SK-N-SH (cell line): ENCODE measurements around the gene PIGZ. TPM values are rescaled to one million over a fixed set of nuclear protein-coding genes. Genes with fewer than 3 reads are reported as not detected.

Source experiments
- CTCF ChIA-PET: fragments of 300-600, 350-600 bp; formaldehyde crosslinking; extraction: SDS; loops from one replicate; lab custom pipeline; 2021; lab: Yijun Ruan, JAX
- POLR2A ChIA-PET: fragments of 350-600 bp; sonication (Branson Sonifier 250); formaldehyde crosslinking; extraction: SDS; loops from one replicate; lab custom pipeline; 2020; ENCODE audit warnings: antibody characterized with exemption, inconsistent platforms; lab: Yijun Ruan, JAX
- DNase-seq: peaks from one replicate; pipeline ENCODE4 v3.0.0; 2012
- H2AFZ ChIP-seq: fragments of 200-600 bp; sonication (generic); 2 replicates; pipeline ENCODE4 v1.8.1; 2016; ENCODE audit warnings: antibody characterized with exemption, mild to moderate bottlenecking, low read depth
- H3F3A ChIP-seq: fragments of 200-600 bp; sonication (generic); replicated peaks from 2 replicates; pipeline ENCODE3; 2016; ENCODE audit warnings: antibody characterized with exemption, mild to moderate bottlenecking; ENCODE audit not compliant: insufficient read depth
- H3K27ac ChIP-seq, 2 experiments: fragments of 200-500 bp in 1 of 2; fragments of 200-600 bp in 1 of 2; sonication (Bioruptor generic) in 1 of 2; sonication (generic), shearing (Covaris generic) in 1 of 2; 2 replicates each; pipeline versions ENCODE4 v1.5.1 to v1.6.1; 2014 to 2016; ENCODE audit warnings: low read depth in 2 of 2, inconsistent platforms in 1 of 2, low read length in 1 of 2, mild to moderate bottlenecking in 1 of 2, mixed read lengths in 1 of 2
- H3K27me3 ChIP-seq: fragments of 200-600 bp; sonication (generic), shearing (Covaris generic); 2 replicates; pipeline ENCODE4 v1.6.1; 2016; ENCODE audit warnings: mixed run types; ENCODE audit not compliant: insufficient read depth
- H3K36me3 ChIP-seq, 2 experiments: fragments of 200-500 bp in 1 of 2; fragments of 200-600 bp in 1 of 2; sonication (Bioruptor generic) in 1 of 2; sonication (generic) in 1 of 2; replicated peaks in 1 of 2; 2 replicates each; pipeline versions ENCODE3 to v1.5.1; 2014 to 2016; ENCODE audit warnings: low read length in 1 of 2, mild to moderate bottlenecking in 1 of 2; ENCODE audit not compliant: insufficient read depth in 2 of 2, control insufficient read depth in 1 of 2
- H3K4me1 ChIP-seq, 2 experiments: fragments of 200-500 bp in 1 of 2; fragments of 200-600 bp in 1 of 2; sonication (Bioruptor generic) in 1 of 2; sonication (generic), shearing (Covaris generic) in 1 of 2; 2 replicates each; pipeline versions ENCODE4 v1.5.1 to v1.6.1; 2014 to 2016; ENCODE audit warnings: low read depth in 1 of 2, low read length in 1 of 2, mixed run types in 1 of 2; ENCODE audit not compliant: insufficient read depth in 2 of 2, control insufficient read depth in 1 of 2
- H3K4me2 ChIP-seq: fragments of 200-600 bp; sonication (generic), shearing (Covaris generic); 2 replicates; pipeline ENCODE4 v1.6.1; 2017; ENCODE audit warnings: mixed run types
- H3K4me3 ChIP-seq, 2 experiments: fragments of 200-500 bp in 1 of 2; fragments of 200-600 bp in 1 of 2; sonication (Bioruptor generic) in 1 of 2; sonication (generic), shearing (Covaris generic) in 1 of 2; 2 replicates each; pipeline versions ENCODE4 v1.5.1 to v1.8.1; 2014 to 2016; ENCODE audit warnings: low read depth in 2 of 2, inconsistent platforms in 1 of 2, low read length in 1 of 2, mild to moderate bottlenecking in 1 of 2, mixed read lengths in 1 of 2, moderate library complexity in 1 of 2
- H3K79me2 ChIP-seq: fragments of 200-600 bp; sonication (generic); 2 replicates; pipeline ENCODE4 v1.8.1; 2017; ENCODE audit warnings: mild to moderate bottlenecking; ENCODE audit not compliant: insufficient read depth
- H3K9ac ChIP-seq: fragments of 200-600 bp; sonication (generic); 2 replicates; pipeline ENCODE4 v1.6.1; 2017; ENCODE audit warnings: mixed run types
- H3K9me2 ChIP-seq: fragments of 200-600 bp; sonication (generic); 2 replicates; pipeline ENCODE4 v1.6.1; 2017; ENCODE audit warnings: mixed run types
- H3K9me3 ChIP-seq: fragments of 200-600 bp; sonication (generic); 2 replicates; pipeline ENCODE4 v1.6.1; 2017; ENCODE audit warnings: mixed run types, mild to moderate bottlenecking, moderate library complexity
- H4K20me1 ChIP-seq: fragments of 200-600 bp; sonication (generic); 2 replicates; pipeline ENCODE4 v1.6.1; 2017; ENCODE audit warnings: mild to moderate bottlenecking, mixed run types; ENCODE audit not compliant: insufficient read depth
- CHD2 ChIP-seq: fragments of 150-350 bp; IDR thresholded peaks from 2 replicates; pipeline ENCODE4 v1.6.1; 2018; ENCODE audit warnings: low read length; ENCODE audit not compliant: partially characterized antibody
- CTCF ChIP-seq: fragments of 200-600 bp; sonication (generic); IDR thresholded peaks from 2 replicates; pipeline ENCODE4 v1.6.1; 2017; ENCODE audit warnings: antibody characterized with exemption, mild to moderate bottlenecking, moderate library complexity
- ELF1 ChIP-seq: IDR thresholded peaks from 2 replicates; pipeline ENCODE4 v1.4.0; 2012
- EP300 ChIP-seq, 2 experiments: IDR thresholded peaks; 2 replicates each; pipeline versions ENCODE4 v1.4.0 to v1.6.1; 2012; ENCODE audit warnings: borderline replicate concordance in 1 of 2, low read depth in 1 of 2, low read length in 1 of 2
- FOXJ3 ChIP-seq: sonication (generic); formaldehyde crosslinking; IDR thresholded peaks from 2 replicates; pipeline ENCODE4 v1.5.1; 2020; ENCODE audit warnings: mild to moderate bottlenecking, missing genetic modification reagents
- GABPA ChIP-seq: IDR thresholded peaks from 2 replicates; pipeline ENCODE4 v1.4.0; 2012; ENCODE audit warnings: low read depth, mild to moderate bottlenecking
- GATA2 ChIP-seq: sonication (generic); formaldehyde crosslinking; IDR thresholded peaks from 2 replicates; pipeline ENCODE4 v1.5.0; 2020; ENCODE audit warnings: mild to moderate bottlenecking, missing genetic modification reagents
- JUND ChIP-seq: IDR thresholded peaks from 2 replicates; pipeline ENCODE4 v1.4.0; 2012
- MEF2A ChIP-seq: IDR thresholded peaks from 2 replicates; pipeline ENCODE4 v1.4.0; 2012; ENCODE audit warnings: low read depth, borderline replicate concordance
- MXI1 ChIP-seq: IDR thresholded peaks from 2 replicates; pipeline ENCODE4 v1.6.1; 2012; ENCODE audit warnings: mild to moderate bottlenecking, low read depth, low read length, improper control_type of control experiment
- POLR2AphosphoS5 ChIP-seq: IDR thresholded peaks from 2 replicates; pipeline ENCODE4 v1.6.1; 2012; ENCODE audit warnings: low read depth, low read length
- REST ChIP-seq: IDR thresholded peaks from 2 replicates; pipeline ENCODE4 v1.6.1; 2012; ENCODE audit warnings: mild to moderate bottlenecking, low read depth, low read length, moderate library complexity
- YY1 ChIP-seq: IDR thresholded peaks from 2 replicates; pipeline ENCODE4 v1.4.0; 2012; ENCODE audit warnings: low read depth, mild to moderate bottlenecking
- ZBTB33 ChIP-seq: IDR thresholded peaks from 2 replicates; pipeline ENCODE4 v1.4.0; 2012; ENCODE audit warnings: low read depth, borderline replicate concordance
- WGBS: methylation state at CpG from one replicate; pipeline ENCODE4 v1.1.6; 2017; ENCODE audit warnings: low lambda C conversion rate; 5-methylcytosine and 5-hydroxymethylcytosine counted together
- polyA plus RNA-seq, 3 experiments: library from polyadenylated mRNA; depleted of rRNA; stranded (reverse); fragments of >200 nt; gene quantifications; 2 replicates each; pipeline ENCODE4 v1.2.3, GENCODE V29; 2012
- TF ChIP-seq, protein P1 (sequence below): fragments of 150-350 bp; IDR thresholded peaks from 2 replicates; pipeline ENCODE4 v1.6.1; 2017; ENCODE audit warnings: antibody characterized with exemption, low read length, low read depth, borderline replicate concordance
- TF ChIP-seq, protein P2 (sequence below): fragments of 150-350 bp; IDR thresholded peaks from 2 replicates; pipeline ENCODE4 v1.6.1; 2016; ENCODE audit warnings: mild to moderate bottlenecking, low read depth, low read length

PIGZ gene
- polyA plus RNA-seq, 1 of the 3 experiments (the other 2 are of a cell fraction) = 5.0 TPM

GRCh38 chr3:196995646-196996355 lies 27.2 kb upstream of the PIGZ start (continued):
- TF ChIP-seq ZBTB33 (no peak), POLR2AphosphoS5 (no peak), GATA2 (no peak), FOXJ3 (no peak), MXI1 (no peak), MEF2A (no peak), YY1 (no peak)
- TF ChIP-seq, protein P1, sequence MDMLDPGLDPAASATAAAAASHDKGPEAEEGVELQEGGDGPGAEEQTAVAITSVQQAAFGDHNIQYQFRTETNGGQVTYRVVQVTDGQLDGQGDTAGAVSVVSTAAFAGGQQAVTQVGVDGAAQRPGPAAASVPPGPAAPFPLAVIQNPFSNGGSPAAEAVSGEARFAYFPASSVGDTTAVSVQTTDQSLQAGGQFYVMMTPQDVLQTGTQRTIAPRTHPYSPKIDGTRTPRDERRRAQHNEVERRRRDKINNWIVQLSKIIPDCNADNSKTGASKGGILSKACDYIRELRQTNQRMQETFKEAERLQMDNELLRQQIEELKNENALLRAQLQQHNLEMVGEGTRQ = no peak

- Histone ChIP-seq H3K27ac (no peak overlapping the region), H2AFZ (no peak overlapping the region), H3K4me1 (no peaks in the 10 kb centered on the region), H3K9me2 (no peaks in the 10 kb centered on the region), H3K9me3 (no peaks in the 10 kb centered on the region), H3K79me2 (no peaks in the 10 kb centered on the region), H4K20me1 (no peaks in the 10 kb centered on the region)
- 93% methylated on average over 19 of the region's 19 CpGs for WGBS
- DNase-seq = no peak
- CTCF ChIA-PET = no interaction called here
- TF ChIP-seq CHD2 (no peak), EP300 (IDR thresholded peaks at IDR 0.05; ENCODE audit: borderline replicate concordance in 1 of 2, low read depth in 1 of 2, low read length in 1 of 2) (no peak), GABPA (no peak), YY1 (no peak), CTCF (no peak), JUND (no peak), REST (no peak), ELF1 (no peak)
- TF ChIP-seq, protein P2, sequence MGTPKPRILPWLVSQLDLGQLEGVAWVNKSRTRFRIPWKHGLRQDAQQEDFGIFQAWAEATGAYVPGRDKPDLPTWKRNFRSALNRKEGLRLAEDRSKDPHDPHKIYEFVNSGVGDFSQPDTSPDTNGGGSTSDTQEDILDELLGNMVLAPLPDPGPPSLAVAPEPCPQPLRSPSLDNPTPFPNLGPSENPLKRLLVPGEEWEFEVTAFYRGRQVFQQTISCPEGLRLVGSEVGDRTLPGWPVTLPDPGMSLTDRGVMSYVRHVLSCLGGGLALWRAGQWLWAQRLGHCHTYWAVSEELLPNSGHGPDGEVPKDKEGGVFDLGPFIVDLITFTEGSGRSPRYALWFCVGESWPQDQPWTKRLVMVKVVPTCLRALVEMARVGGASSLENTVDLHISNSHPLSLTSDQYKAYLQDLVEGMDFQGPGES = no peak
- TF ChIP-seq, all 33 proteins: peak for 0
- no peaks in the 10 kb centered on the region for H3K27me3 ChIP-seq
- no peaks in the 10 kb centered on the region for H3F3A ChIP-seq
- POLR2A ChIA-PET = no interaction called here
- H3K9ac ChIP-seq = no peak overlapping the region
- no peak overlapping the region for H3K4me2 ChIP-seq
- H3K36me3 ChIP-seq = no peaks in the 10 kb centered on the region
- no peak overlapping the region for H3K4me3 ChIP-seq
Observed at GRCh38 chr3:196995027-196995426, 26.4 kb upstream of the PIGZ start.
